Spleen (tissue), 11 donors: Measurements from ENCODE around the gene CST7. TPM values are rescaled to one million over a fixed set of nuclear protein-coding genes. Genes with fewer than 3 reads are reported as not detected.

Experiments used
- DNase-seq: peaks from one replicate; pipeline ENCODE4 v3.0.0-alpha.2; 2020
- H3K27ac ChIP-seq, 8 donors: fragments of 200-600 bp; sonication (generic) in 7 of 8; 1 replicate in 4 of 8; 2 replicates in 4 of 8; pipeline versions ENCODE4 v1.5.0 to v1.8.0; 2016 to 2021; ENCODE audit warnings: inconsistent platforms in 4 of 8, mild to moderate bottlenecking in 4 of 8, moderate library complexity in 1 of 8
- H3K27me3 ChIP-seq, 7 donors: fragments of 200-600 bp; sonication (generic) in 6 of 7; replicated peaks in 1 of 7; 1 replicate in 4 of 7; 2 replicates in 3 of 7; pipeline versions ENCODE4 v1.5.0 to v1.8.0; 2016 to 2021; ENCODE audit warnings: inconsistent platforms in 3 of 7, mild to moderate bottlenecking in 1 of 7
- H3K36me3 ChIP-seq, 6 donors: fragments of 200-600 bp; sonication (generic) in 5 of 6; 1 replicate in 4 of 6; 2 replicates in 2 of 6; pipeline versions ENCODE4 v1.5.0 to v1.8.0; 2016 to 2021; ENCODE audit warnings: inconsistent platforms in 2 of 6
- H3K4me1 ChIP-seq, 6 donors: fragments of 200-600 bp; sonication (generic) in 5 of 6; 1 replicate in 3 of 6; 2 replicates in 3 of 6; pipeline versions ENCODE4 v1.5.0 to v1.8.0; 2016 to 2021; ENCODE audit warnings: inconsistent platforms in 3 of 6
- H3K4me3 ChIP-seq, 8 donors: fragments of 200-600 bp; sonication (generic) in 7 of 8; 1 replicate in 4 of 8; 2 replicates in 4 of 8; pipeline versions ENCODE4 v1.5.0 to v1.8.0; 2016 to 2021; ENCODE audit warnings: inconsistent platforms in 4 of 8, mild to moderate bottlenecking in 4 of 8, moderate library complexity in 2 of 8
- H3K9me3 ChIP-seq, 8 donors: fragments of 200-600 bp; sonication (generic) in 7 of 8; 1 replicate in 4 of 8; 2 replicates in 4 of 8; pipeline versions ENCODE4 v1.5.0 to v1.8.0; 2016 to 2021; ENCODE audit warnings: inconsistent platforms in 4 of 8
- POLR2A ChIP-seq, 3 donors: fragments of 450-650 bp; IDR thresholded peaks; one replicate each; pipeline ENCODE4 v1.5.1; 2017; ENCODE audit warnings: antibody characterized with exemption in 3 of 3, mild to moderate bottlenecking in 1 of 3
- POLR2AphosphoS5 ChIP-seq, 3 donors: sonication (generic); formaldehyde crosslinking; IDR thresholded peaks; one replicate each; pipeline ENCODE4 v1.5.1; 2017; ENCODE audit warnings: antibody characterized with exemption in 3 of 3
- WGBS, 5 donors: extraction: QIAGEN DNeasy Blood & Tissue Kit in 3 of 5; methylation state at CpG; one replicate each; pipeline versions ENCODE4 v1.1.5 to v1.1.7; 2013 to 2018; 5-methylcytosine and 5-hydroxymethylcytosine counted together
- intact Hi-C: fragments of 100-400 bp; cut with DNase I; formaldehyde crosslinking; loops from one replicate; pipeline ENCODE4 v1.15.0; 2023; ENCODE audit warnings: low total_unique reads
- polyA plus RNA-seq, 3 donors: library from polyadenylated mRNA; stranded (reverse); fragments of 200-250 nt; gene quantifications; one replicate each; pipeline ENCODE4 v1.2.1, GENCODE V29; 2013
- total RNA-seq, 7 donors: library from RNA; depleted of rRNA in 3 of 7; stranded (reverse); fragments of >200 nt in 3 of 7; fragmentation: NEBNext Ultra II Directional in 4 of 7; extraction: Animal tissue kit (Norgen Biotek cat#: 25700) in 4 of 7; gene quantifications; one replicate each; pipeline versions ENCODE4 v1.1.0 to v1.2.1, GENCODE V29; 2016 to 2021
- TF ChIP-seq, protein P1 (sequence below), 11 experiments: fragments of 200-600 bp in 7 of 11; fragments of 450-650 bp in 4 of 11; sonication (generic) in 4 of 11; IDR thresholded peaks in 8 of 11; conservative IDR thresholded peaks in 3 of 11; 1 replicate in 7 of 11; 2 replicates in 4 of 11; pipeline versions ENCODE4 v1.4.0 to v1.8.0; 2016 to 2021; ENCODE audit warnings: antibody characterized with exemption in 11 of 11, inconsistent platforms in 4 of 11, mild to moderate bottlenecking in 1 of 11
- donor health status: healthy with polysubstance abuse.
- donor health status: DM: no; HTN: no; CAD: no; lungs with moderate emphysema.
- donor health status: DM: no; HTN: no; CAD: no.
- donor health status: Bipolar disorder and iron deficiency.
- donor health status: healthy.
- donor health status: DM: no; HTN: no; CAD: no.
- donor health status: DM: yes; HTN: yes; CAD: no.

Gene CST7
- total and polyA plus RNA-seq, 10 donors: 23.1 to 298 (median 63.8) TPM

DNA sequence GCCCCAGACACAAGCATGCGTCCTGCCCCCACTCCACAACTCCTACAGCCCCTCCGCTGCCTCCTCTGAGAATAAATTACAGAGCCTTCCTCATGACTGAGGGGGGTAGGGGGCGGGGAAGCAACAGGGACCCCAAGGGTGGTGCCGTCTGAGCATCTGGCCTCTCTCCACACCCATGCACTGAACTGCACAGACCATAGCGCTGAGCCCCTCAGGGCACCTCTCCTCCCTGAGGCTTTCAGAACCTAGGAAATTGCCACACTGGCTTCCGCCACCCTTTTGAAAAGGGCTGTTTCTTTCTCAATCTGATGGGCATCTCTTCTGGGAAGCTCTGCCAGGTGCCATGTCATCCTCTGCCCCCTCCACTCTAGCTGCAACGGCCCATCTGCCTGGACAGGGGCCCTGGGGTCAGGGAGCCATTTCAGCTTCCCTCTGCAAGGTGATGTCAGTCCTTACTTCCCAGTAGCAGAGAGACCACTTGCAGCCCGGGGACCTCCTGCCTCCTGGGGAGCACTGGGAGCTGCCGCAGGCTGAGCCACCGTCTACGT, 2.5 kb downstream of the CST7 start:
- H3K4me1 ChIP-seq: peaks cover 0 to 78% (median 30%) of the 10 kb centered on the region in 6 donors
- peaks cover 0 to 36% (median 5%) of the 10 kb centered on the region in 6 donors for H3K36me3 ChIP-seq
- peak; percentile 83 for DNase-seq
- TF ChIP-seq, protein P1, sequence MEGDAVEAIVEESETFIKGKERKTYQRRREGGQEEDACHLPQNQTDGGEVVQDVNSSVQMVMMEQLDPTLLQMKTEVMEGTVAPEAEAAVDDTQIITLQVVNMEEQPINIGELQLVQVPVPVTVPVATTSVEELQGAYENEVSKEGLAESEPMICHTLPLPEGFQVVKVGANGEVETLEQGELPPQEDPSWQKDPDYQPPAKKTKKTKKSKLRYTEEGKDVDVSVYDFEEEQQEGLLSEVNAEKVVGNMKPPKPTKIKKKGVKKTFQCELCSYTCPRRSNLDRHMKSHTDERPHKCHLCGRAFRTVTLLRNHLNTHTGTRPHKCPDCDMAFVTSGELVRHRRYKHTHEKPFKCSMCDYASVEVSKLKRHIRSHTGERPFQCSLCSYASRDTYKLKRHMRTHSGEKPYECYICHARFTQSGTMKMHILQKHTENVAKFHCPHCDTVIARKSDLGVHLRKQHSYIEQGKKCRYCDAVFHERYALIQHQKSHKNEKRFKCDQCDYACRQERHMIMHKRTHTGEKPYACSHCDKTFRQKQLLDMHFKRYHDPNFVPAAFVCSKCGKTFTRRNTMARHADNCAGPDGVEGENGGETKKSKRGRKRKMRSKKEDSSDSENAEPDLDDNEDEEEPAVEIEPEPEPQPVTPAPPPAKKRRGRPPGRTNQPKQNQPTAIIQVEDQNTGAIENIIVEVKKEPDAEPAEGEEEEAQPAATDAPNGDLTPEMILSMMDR (IDR thresholded peaks at IDR 0.05 in 8 of 11, conservative IDR thresholded peaks at IDR 0.05 in 3 of 11): no peak
- TF ChIP-seq POLR2AphosphoS5 (IDR thresholded peaks at IDR 0.05) (peak in 2 of 3 donors; percentile 60 to 64), POLR2A (IDR thresholded peaks at IDR 0.05) (no peak)
- peaks cover 0 to 28% (median 0%) of the 10 kb centered on the region in 7 donors for H3K27me3 ChIP-seq
- 35 to 62% (median 52%) methylated on average over 8 to 11 of the region's 11 CpGs for WGBS, 5 donors
- H3K9me3 ChIP-seq: peaks cover 0 to 15% (median 8%) of the 10 kb centered on the region in 8 donors
- H3K27ac ChIP-seq: peak overlapping the region in 7 of 8 donors; percentile 83 to 97 (median 93)
- intact Hi-C loops: no loop called here
- peak overlapping the region in 7 of 8 donors; percentile 37 to 77 (median 45) for H3K4me3 ChIP-seq

DNA sequence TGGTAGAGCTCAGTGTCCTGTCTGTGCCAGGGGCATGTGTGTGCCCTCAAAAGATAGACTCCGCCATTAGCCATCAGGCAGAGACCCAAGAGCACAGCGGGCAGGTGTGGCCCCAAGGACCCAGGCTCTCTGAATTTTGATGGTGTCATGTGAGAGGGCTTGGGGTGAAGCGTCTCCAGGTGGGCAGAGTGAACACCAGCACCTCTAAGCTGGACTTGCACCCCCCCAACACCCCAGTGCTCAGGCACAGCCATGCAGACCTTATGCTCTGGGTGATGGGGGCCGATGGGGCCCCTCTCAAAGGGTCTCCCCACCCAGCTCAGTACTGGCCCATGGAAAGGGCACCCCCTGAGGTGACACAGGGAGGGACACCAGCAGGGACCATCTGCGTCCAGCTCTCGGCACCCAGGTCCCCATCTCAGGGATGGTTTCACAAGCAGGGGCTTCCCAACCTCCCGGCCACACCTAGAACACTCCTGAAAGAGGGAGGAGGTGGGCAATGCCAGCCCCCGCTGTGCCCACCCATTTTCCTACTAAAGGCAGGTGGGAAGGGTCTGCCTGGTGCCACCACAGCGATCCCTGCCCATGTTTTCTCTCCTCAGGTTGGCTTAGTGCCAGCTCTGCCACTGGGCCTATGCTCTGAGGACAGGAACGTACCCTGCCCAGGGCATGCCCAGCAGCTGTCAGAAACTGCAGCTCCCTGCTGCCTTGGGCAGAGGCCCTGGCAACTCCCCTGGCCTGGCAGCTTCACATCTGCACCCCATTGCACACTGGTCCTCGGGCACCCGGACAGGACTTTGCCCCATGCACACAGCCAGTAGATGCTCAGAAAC, 3.5 kb downstream of the CST7 start:
- H3K9me3 ChIP-seq: peaks cover 0 to 5% (median 0%) of the 10 kb centered on the region in 8 donors
- peak overlapping the region in 7 of 8 donors; percentile 83 to 97 (median 93) for H3K27ac ChIP-seq
- intact Hi-C loops: no loop called here
- peaks cover 0 to 85% (median 30%) of the 10 kb centered on the region in 6 donors for H3K4me1 ChIP-seq
- DNase-seq: peak; percentile 79
- H3K27me3 ChIP-seq: peaks cover 0 to 28% (median 0%) of the 10 kb centered on the region in 7 donors
- TF ChIP-seq POLR2AphosphoS5 (IDR thresholded peaks at IDR 0.05) (peak in 2 of 3 donors; percentile 26 to 70), POLR2A (IDR thresholded peaks at IDR 0.05) (no peak)
- H3K36me3 ChIP-seq: peaks cover 0 to 45% (median 9%) of the 10 kb centered on the region in 6 donors
- 68 to 88% (median 81%) methylated on average over 7 to 12 of the region's 12 CpGs for WGBS, 5 donors
- peak overlapping the region in 6 of 8 donors; percentile 0 to 77 (median 26) for H3K4me3 ChIP-seq

DNA sequence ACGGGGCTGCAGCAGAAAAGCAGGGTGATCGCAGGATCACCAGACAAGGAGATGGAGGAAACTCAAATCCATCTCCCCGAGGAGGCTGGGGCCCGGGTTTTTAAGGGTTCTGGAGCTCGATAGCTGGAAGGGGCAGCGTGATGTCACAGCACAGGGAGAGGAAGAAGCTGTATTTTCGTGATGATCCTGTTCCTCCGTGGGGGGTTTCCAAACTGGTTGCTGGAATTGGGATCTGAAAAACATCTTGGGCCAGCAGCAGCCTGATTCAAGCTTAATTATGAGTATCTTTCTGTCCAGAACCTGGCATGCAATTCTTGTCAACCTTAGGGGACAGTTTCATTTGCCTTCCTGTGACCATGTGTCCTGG, 4.1 kb downstream of the CST7 start:
- Histone ChIP-seq H3K4me3 (peak overlapping the region in 5 of 8 donors; percentile 5 to 77 (median 45)), H3K36me3 (peaks cover 0 to 51% (median 13%) of the 10 kb centered on the region in 6 donors), H3K27me3 (peaks cover 0 to 28% (median 0%) of the 10 kb centered on the region in 7 donors), H3K27ac (peak overlapping the region in 7 of 8 donors; percentile 83 to 97 (median 93)), H3K4me1 (peaks cover 0 to 90% (median 30%) of the 10 kb centered on the region in 6 donors), H3K9me3 (no peaks in the 10 kb centered on the region)
- 59 to 85% (median 75%) methylated on average over 8 of the region's 8 CpGs for WGBS, 5 donors
- intact Hi-C loops: no loop called here
- no peak for TF ChIP-seq POLR2A (IDR thresholded peaks at IDR 0.05)
- TF ChIP-seq POLR2AphosphoS5 (IDR thresholded peaks at IDR 0.05): no peak
- TF ChIP-seq, protein P1 (IDR thresholded peaks at IDR 0.05 in 8 of 11, conservative IDR thresholded peaks at IDR 0.05 in 3 of 11): no peak
- DNase-seq: no peak

GRCh38 chr20:24953621-24954133, 4.6 kb downstream of the CST7 start:
- intact Hi-C loops: no loop called here
- H3K4me3 ChIP-seq: peak overlapping the region in 2 of 8 donors; percentile 51 to 77
- WGBS, 5 donors: 78 to 90% (median 88%) methylated on average over 16 of the region's 16 CpGs
- peak; percentile 77 for DNase-seq
- peak overlapping the region in 7 of 8 donors; percentile 83 to 97 (median 93) for H3K27ac ChIP-seq
- peaks cover 0 to 28% (median 0%) of the 10 kb centered on the region in 7 donors for H3K27me3 ChIP-seq
- H3K4me1 ChIP-seq: peaks cover 0 to 92% (median 30%) of the 10 kb centered on the region in 6 donors
- TF ChIP-seq, protein P1 (IDR thresholded peaks at IDR 0.05 in 8 of 11, conservative IDR thresholded peaks at IDR 0.05 in 3 of 11): no peak
- peak; percentile 3 to 57 (median 32) for TF ChIP-seq POLR2AphosphoS5 (IDR thresholded peaks at IDR 0.05)
- no peaks in the 10 kb centered on the region for H3K9me3 ChIP-seq
- H3K36me3 ChIP-seq: peaks cover 0 to 56% (median 15%) of the 10 kb centered on the region in 6 donors
